Astrocyte of the cerebellum (primary cell): ENCODE results near the gene CHRNA4.

Experiments
- DNase-seq: peaks from one replicate; pipeline ENCODE4 v3.0.0-alpha.2; 2011; ENCODE audit warnings: low read depth
- H3K4me3 ChIP-seq: 2 replicates; pipeline ENCODE4 v1.5.1; 2011; ENCODE audit warnings: mild to moderate bottlenecking, low read depth, low read length, moderate library complexity
- in situ Hi-C: cut with HindIII; loops from 2 replicates; pipeline ENCODE4 v1.10.0; 2017; ENCODE audit warnings: low sequenced_read_pairs
- TF ChIP-seq, protein P1 (sequence below): IDR thresholded peaks from 2 replicates; pipeline ENCODE4 v1.5.1; 2012; ENCODE audit warnings: low read length, low read depth, moderate library complexity, mild to moderate bottlenecking; ENCODE audit errors: missing control alignments

The CHRNA4 gene

DNA sequence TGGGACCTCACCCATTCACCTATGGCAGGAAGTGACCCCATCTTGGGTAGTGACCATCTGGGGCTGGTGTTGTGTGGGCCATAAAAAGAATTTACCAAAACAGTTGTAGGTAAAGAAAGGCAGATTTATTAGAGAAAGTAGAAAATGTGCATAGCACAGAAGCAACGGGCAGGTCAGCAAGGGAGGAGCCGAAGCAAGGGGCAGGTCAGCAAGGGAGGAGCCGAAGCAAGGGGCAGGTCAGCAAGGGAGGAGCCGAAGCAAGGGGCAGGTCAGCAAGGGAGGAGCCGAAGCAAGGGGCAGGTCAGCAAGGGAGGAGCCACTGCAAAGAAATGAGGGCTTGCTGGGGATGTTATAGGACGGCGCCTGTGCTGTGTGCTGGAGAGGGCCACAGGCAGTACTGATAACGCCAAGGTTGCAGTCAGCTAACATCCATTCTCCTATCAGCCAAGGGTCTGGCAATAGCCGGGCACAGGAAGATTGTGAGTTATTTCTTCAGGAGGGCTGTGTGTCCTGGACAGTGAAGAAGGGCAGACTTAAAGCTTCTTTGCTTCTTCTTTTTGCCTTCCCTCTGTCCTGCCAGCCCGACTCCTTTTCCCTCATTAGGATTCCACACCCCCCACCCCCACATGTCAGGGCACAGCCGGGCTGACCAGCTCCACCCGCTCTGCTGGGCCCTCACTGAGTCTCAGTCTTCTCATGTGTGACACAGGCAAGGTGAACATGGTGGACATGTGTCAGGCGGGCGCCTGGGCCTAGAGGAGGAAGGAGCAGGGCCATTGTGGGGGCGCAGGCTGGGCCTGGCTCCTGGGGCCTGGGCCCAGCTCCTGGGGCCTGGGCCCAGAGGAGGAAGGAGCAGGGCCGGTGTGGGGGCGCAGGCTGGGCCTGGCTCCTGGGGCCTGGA, 31.6 kb upstream of the CHRNA4 start:
- TF ChIP-seq, protein P1, sequence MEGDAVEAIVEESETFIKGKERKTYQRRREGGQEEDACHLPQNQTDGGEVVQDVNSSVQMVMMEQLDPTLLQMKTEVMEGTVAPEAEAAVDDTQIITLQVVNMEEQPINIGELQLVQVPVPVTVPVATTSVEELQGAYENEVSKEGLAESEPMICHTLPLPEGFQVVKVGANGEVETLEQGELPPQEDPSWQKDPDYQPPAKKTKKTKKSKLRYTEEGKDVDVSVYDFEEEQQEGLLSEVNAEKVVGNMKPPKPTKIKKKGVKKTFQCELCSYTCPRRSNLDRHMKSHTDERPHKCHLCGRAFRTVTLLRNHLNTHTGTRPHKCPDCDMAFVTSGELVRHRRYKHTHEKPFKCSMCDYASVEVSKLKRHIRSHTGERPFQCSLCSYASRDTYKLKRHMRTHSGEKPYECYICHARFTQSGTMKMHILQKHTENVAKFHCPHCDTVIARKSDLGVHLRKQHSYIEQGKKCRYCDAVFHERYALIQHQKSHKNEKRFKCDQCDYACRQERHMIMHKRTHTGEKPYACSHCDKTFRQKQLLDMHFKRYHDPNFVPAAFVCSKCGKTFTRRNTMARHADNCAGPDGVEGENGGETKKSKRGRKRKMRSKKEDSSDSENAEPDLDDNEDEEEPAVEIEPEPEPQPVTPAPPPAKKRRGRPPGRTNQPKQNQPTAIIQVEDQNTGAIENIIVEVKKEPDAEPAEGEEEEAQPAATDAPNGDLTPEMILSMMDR = no peak
- no peak overlapping the region for H3K4me3 ChIP-seq
- in situ Hi-C loops = loop anchor here (5.0 to 10.0 kb wide), 3 partner anchors 82 to 188 kb away; partner anchors contain the start of gene KCNQ2
- no peak for DNase-seq

DNA sequence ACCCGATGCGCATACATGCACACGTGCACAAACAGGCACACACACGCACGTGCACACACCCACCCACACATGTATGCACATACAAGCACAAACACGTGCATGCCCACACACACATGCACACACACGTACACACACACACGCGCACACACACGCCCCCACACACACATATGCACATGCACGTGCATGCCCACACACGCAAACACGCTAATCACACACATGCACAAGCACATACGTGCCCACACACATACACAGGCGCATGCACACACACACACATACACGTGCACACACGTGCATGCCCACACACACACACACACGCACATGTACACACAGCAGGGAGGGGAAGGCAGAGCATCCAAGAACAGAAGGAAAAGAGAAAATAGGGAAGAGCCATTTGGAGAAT, 26.8 kb upstream of the CHRNA4 start:
- in situ Hi-C loops = no loop called here
- H3K4me3 ChIP-seq = no peak overlapping the region
- no peak for DNase-seq
- TF ChIP-seq, protein P1 = no peak

DNA sequence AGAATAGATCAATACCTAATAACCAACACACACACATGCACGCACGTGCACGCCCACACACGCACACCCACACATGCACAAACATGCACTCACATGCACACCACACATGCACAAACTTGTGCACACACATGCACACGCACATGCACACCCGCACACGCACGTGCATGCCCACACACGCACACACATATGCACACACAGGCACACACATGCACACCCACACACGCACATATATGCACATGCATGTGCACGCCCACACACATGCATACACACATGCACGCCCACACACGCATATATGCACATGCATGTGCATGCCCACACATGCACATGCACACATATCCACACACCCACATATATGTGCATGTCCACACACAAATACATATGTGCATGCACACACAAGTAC, 26.2 kb upstream of the CHRNA4 start:
- TF ChIP-seq, protein P1 = no peak
- H3K4me3 ChIP-seq = no peak overlapping the region
- DNase-seq = no peak
- in situ Hi-C loops = no loop called here

DNA sequence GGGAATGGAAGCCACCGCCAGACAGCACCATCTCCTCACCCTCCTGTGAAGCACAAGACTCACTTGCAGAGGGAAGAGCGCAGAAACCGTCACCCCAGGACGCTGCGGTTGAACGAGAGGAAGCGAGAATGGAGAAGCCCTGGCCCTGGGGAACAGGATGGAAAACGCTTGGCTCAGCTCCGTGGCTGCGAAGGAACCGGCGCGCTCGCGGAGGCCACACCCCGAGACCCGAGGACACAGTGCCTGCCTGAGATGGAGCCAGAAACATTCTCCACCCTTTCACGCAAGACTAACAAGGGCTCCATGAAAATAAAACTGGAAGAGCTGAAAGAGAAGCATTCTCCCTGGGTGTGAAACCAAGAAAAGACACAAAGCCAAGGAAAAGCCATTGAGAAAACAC, 25.3 kb upstream of the CHRNA4 start:
- H3K4me3 ChIP-seq = no peak overlapping the region
- no peak for DNase-seq
- TF ChIP-seq, protein P1 = no peak
- in situ Hi-C loops = no loop called here

DNA sequence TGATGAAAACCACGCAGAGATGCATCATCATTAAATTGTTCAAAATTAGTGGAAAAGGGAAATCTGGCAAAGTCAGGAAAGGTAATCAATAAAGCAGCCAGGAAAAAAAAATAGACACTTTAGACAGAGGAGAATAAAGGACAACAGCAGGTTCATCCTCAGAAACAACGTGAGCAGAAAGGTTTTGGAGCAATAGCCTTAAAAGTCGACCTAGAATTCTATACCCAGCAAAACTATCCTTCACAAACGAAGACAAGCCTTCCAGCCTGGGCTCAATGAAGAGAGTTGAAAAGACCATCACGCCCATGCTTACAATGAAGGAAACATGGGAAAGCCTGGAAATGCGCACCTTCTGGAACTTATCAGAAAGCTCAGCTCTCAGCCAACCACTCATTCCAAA, 24.7 kb upstream of the CHRNA4 start:
- in situ Hi-C loops = no loop called here

DNA sequence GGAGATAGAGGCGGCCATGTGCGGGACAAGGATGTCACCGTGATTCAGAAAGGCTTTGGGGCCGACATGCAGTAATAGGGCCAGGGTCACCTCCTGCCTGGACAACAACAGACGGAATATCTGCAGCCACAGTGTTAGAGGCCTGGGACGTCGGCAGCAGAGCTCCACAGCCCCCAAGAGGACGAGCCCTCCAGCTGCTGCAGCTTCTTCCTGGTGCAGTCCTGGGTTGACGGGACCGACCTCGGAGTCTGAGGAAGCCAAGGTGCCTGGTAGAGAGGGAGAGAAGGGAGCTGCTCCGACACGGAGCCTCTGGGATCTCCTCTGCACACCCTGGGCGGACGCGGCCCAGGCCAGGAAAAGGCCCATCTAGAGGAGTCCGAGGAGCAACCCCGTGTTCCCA, 23.2 kb upstream of the CHRNA4 start:
- no peak for DNase-seq
- in situ Hi-C loops = no loop called here
- no peak overlapping the region for H3K4me3 ChIP-seq
- TF ChIP-seq, protein P1 = no peak

More for the DNA sequence above, 24.7 kb upstream of the CHRNA4 start:
- no peak overlapping the region for H3K4me3 ChIP-seq
- no peak for DNase-seq
- TF ChIP-seq, protein P1 = no peak
